Fibroblast of the aortic adventitia (primary cell): ENCODE data around the gene ZFAND3. TPM values are rescaled to one million over a fixed set of nuclear protein-coding genes. Genes with fewer than 3 reads are reported as not detected.
A peak's percentile ranks its signal among the peaks of the same experiment; 100 is the strongest.

ENCODE experiments used
- DNase-seq: peaks from one replicate; pipeline ENCODE4 v3.0.0-alpha.2; 2010; ENCODE audit warnings: low read depth
- H3K4me3 ChIP-seq: 2 replicates; pipeline ENCODE4 v1.5.1; 2011; ENCODE audit warnings: low read depth, mild to moderate bottlenecking, control low read depth, low read length, moderate library complexity
- total RNA-seq: library from RNA; depleted of rRNA; stranded (reverse); fragments of >200 nt; gene quantifications from 2 replicates; pipeline ENCODE4 v1.2.3, GENCODE V29; 2012; ENCODE audit warnings: low replicate concordance
- TF ChIP-seq, protein P1 (sequence below): IDR thresholded peaks from 2 replicates; pipeline ENCODE4 v1.5.1; 2011; ENCODE audit warnings: mild to moderate bottlenecking, low read length, control low read depth, inconsistent platforms; ENCODE audit not compliant: insufficient read depth

ZFAND3 gene
- total RNA-seq, 1 donor: 31.3 TPM

- TF ChIP-seq, protein P1, sequence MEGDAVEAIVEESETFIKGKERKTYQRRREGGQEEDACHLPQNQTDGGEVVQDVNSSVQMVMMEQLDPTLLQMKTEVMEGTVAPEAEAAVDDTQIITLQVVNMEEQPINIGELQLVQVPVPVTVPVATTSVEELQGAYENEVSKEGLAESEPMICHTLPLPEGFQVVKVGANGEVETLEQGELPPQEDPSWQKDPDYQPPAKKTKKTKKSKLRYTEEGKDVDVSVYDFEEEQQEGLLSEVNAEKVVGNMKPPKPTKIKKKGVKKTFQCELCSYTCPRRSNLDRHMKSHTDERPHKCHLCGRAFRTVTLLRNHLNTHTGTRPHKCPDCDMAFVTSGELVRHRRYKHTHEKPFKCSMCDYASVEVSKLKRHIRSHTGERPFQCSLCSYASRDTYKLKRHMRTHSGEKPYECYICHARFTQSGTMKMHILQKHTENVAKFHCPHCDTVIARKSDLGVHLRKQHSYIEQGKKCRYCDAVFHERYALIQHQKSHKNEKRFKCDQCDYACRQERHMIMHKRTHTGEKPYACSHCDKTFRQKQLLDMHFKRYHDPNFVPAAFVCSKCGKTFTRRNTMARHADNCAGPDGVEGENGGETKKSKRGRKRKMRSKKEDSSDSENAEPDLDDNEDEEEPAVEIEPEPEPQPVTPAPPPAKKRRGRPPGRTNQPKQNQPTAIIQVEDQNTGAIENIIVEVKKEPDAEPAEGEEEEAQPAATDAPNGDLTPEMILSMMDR: no peak
- H3K4me3 ChIP-seq: no peak overlapping the region
- DNase-seq: no peak
Measured at GRCh38 chr6:37798436-37799262, 20.9 kb upstream of the ZFAND3 start.

DNA sequence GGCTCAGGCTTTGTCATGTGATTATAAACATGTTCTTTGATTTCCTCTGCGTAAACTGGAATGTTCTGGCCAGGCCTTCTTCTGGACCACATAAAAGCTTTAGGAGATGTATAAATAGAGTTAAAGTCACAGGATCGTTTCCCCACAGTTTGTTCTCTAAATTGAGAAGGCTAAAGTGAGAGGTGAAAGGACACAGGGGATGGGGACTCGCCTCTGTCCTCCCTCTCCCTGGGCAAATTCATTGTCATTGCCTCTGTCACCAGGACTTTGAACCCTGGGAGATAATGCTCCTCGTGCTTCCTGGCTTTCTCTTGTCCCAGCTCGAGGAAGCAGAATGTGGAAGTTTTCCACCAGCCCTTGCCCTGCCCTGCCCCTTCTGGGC, 20.3 kb upstream of the ZFAND3 start:
- no peak for DNase-seq
- H3K4me3 ChIP-seq: no peak overlapping the region
- TF ChIP-seq, protein P1: no peak

GRCh38 chr6:37800703-37801604, 18.6 kb upstream of the ZFAND3 start:
- DNase-seq: no peak
- TF ChIP-seq, protein P1: no peak
- no peak overlapping the region for H3K4me3 ChIP-seq

DNA sequence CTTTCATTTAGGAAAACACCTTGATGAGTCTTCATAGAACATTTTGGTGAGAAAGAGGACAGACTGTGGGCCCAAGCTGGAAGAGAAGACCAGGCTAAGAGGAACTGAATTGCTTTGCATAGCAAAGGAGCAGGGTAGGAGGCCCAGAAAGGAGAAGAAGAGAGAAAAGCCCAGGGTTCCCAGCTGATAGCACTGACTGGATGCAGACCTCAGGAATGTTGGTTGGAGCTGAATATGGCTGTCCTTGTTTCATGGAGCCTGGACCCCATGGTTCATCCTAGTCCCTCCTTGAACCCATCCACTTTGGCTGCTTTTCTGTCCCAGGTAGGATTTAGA, 18.0 kb upstream of the ZFAND3 start:
- no peak for DNase-seq
- no peak overlapping the region for H3K4me3 ChIP-seq
- TF ChIP-seq, protein P1: no peak

DNA sequence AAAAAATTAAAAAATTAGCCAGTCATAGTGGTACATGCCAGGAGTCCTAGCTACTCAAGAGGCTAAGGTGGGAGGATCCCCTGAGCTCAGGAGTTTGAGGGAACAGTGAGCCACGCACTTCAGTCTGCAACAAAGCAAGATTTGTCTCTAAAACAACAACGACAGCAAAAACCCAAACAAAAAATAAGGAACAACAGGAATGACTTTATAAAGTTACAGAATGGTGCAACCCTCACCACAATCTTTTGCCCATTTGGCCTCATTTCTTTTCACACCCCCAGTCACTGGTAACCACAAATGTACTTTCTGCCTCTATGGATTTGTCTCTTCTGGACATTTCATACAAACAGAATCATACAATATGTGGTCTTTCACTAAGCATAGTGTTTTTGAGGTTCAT, 16.7 kb upstream of the ZFAND3 start:
- no peak for DNase-seq
- no peak overlapping the region for H3K4me3 ChIP-seq
- TF ChIP-seq, protein P1: no peak

GRCh38 chr6:37804586-37804985, 14.9 kb upstream of the ZFAND3 start:
- no peak overlapping the region for H3K4me3 ChIP-seq
- TF ChIP-seq, protein P1: no peak
- peak; percentile 34 for DNase-seq
